ENCODE data around the gene COL8A1. TPM values are rescaled to one million over a fixed set of nuclear protein-coding genes. Genes with fewer than 3 reads are reported as not detected.
A peak's percentile ranks its signal among the peaks of the same experiment; 100 is the strongest.

COL8A1 gene
- total and polyA plus RNA-seq, 9 of the 15 experiments (the other 6 are each of a cell fraction or from before 2014, with no cell fraction given), result 0.07 TPM; not detected in 8

GRCh38 chr3:99777210-99777549 is 138.8 kb downstream of the COL8A1 start (continued):
- TF ChIP-seq CHD2 (IDR thresholded peaks at IDR 0.05; ENCODE audit: low read depth, low read length) (no peak), CBX2 (IDR thresholded peaks at IDR 0.05; ENCODE audit: insufficient read depth, low read length, poor library complexity, severe bottlenecking) (no peak), ZNF395 (CRISPR knock-in tag; IDR thresholded peaks at IDR 0.05) (peak; percentile 97; the same call in 1 of the 2 replicates), CUX1 (CRISPR knock-in tag; IDR thresholded peaks at IDR 0.05) (0 out of 2 replicates have a peak, but pooled peaks have one; percentile 1), ZNF175 (CRISPR knock-in tag; IDR thresholded peaks at IDR 0.05; ENCODE audit: low read depth) (peak; percentile 93), KLF10 (CRISPR knock-in tag; IDR thresholded peaks at IDR 0.05) (peak; percentile 90; the same call in 1 of the 2 replicates), CEBPZ (IDR thresholded peaks at IDR 0.05; ENCODE audit: borderline replicate concordance, low read depth, low read length) (no peak), ZNF197 (CRISPR knock-in tag; IDR thresholded peaks at IDR 0.05; ENCODE audit: low read depth) (peak; percentile 17; the same call in 1 of the 2 replicates), ZNF780A (CRISPR knock-in tag; IDR thresholded peaks at IDR 0.05) (0 out of 2 replicates have a peak, but pooled peaks have one; percentile 93), ZNF717 (CRISPR knock-in tag; IDR thresholded peaks at IDR 0.05) (peak; percentile 94; the same call in 1 of the 2 replicates), HDAC8 (tag; IDR thresholded peaks at IDR 0.05) (peak; percentile 94), ZNF740 (CRISPR knock-in tag; IDR thresholded peaks at IDR 0.05) (no peak), ZNF740 (tag; IDR thresholded peaks at IDR 0.05) (peak in 1 of 2 experiments; percentile 96; a peak in 2 of 4 replicates), ZNF551 (CRISPR knock-in tag; IDR thresholded peaks at IDR 0.05) (peak; percentile 61; the same call in 1 of the 2 replicates), STAT5A (IDR thresholded peaks at IDR 0.05; ENCODE audit: borderline replicate concordance, low read length) (no peak), BRF2 (IDR thresholded peaks at IDR 0.05; ENCODE audit: borderline replicate concordance, insufficient read depth, insufficient read length) (no peak)
